HG03097 (cell line): Measurements from ENCODE around the gene NDOR1.

Experiments
- ATAC-seq: cut with Tn5 transposase; IDR thresholded peaks from one replicate; pipeline ENCODE4 v1.9.1; 2021; ENCODE audit not compliant: unreplicated experiment, low FRiP score

The NDOR1 gene

GRCh38 chr9:137205126-137206069 lies at the start of gene NDOR1, which contains the start of gene TMEM203:
TSS of gene NDOR1 (plus strand) at chr9:137205700. CDS start at chr9:137205778, 78 bp downstream.
TSS of gene TMEM203 (minus strand) at chr9:137205648. CDS start at chr9:137205414, 234 bp downstream.
- peak; percentile 40 for ATAC-seq

- ATAC-seq: no peak
Observed at GRCh38 chr9:137156567-137157375, 48.7 kb upstream of the NDOR1 start.

- no peak for ATAC-seq
Observed at GRCh38 chr9:137157618-137158415, 47.7 kb upstream of the NDOR1 start.

- no peak for ATAC-seq
Observed at GRCh38 chr9:137158625-137159024, 46.9 kb upstream of the NDOR1 start.

- no peak for ATAC-seq
Observed at GRCh38 chr9:137159105-137160053, 46.1 kb upstream of the NDOR1 start.

- ATAC-seq: no peak
Observed at GRCh38 chr9:137160054-137160425, 45.5 kb upstream of the NDOR1 start.

GRCh38 chr9:137160716-137161557 lies 44.6 kb upstream of the NDOR1 start:
- ATAC-seq: no peak

GRCh38 chr9:137161558-137162486 lies 43.7 kb upstream of the NDOR1 start:
- ATAC-seq: no peak

- no peak for ATAC-seq
Observed at GRCh38 chr9:137162505-137163364, 42.8 kb upstream of the NDOR1 start.

GRCh38 chr9:137163365-137163715 lies 42.2 kb upstream of the NDOR1 start:
- no peak for ATAC-seq

- ATAC-seq: no peak
Observed at GRCh38 chr9:137163805-137164204, 41.7 kb upstream of the NDOR1 start.

- no peak for ATAC-seq
Observed at GRCh38 chr9:137164370-137165249, 40.9 kb upstream of the NDOR1 start.

- no peak for ATAC-seq
Observed at GRCh38 chr9:137165250-137165836, 40.2 kb upstream of the NDOR1 start.

- ATAC-seq: no peak
Observed at GRCh38 chr9:137166380-137167229, 38.9 kb upstream of the NDOR1 start.
